Measurements from ENCODE around the gene CASK.

GRCh38 chrX:41526271-41526670 lies 397.1 kb downstream of the CASK start:
- no peak for TF ChIP-seq POLR2AphosphoS5 (IDR thresholded peaks at IDR 0.05)
- TF ChIP-seq CTCF (IDR thresholded peaks at IDR 0.05), result no peak

All from upper lobe of left lung (tissue), 4 donors.